Activated CD4-positive, alpha-beta T cell treated with anti-CD3 and anti-CD28 coated beads, Interleukin-2, amount 50 U/mL, for 24 hours (primary cell): Measurements from ENCODE around the gene SORCS2.

ENCODE experiments used
- DNase-seq, 2 donors: peaks; one replicate each; pipeline ENCODE4 v3.0.0-alpha.2; 2020; ENCODE audit warnings: low read depth in 1 of 2, low spot score in 1 of 2

Gene SORCS2

GRCh38 chr4:7348946-7349900 is 156.9 kb downstream of the SORCS2 start:
- no peak for DNase-seq

GRCh38 chr4:7350396-7350795 is 158.1 kb downstream of the SORCS2 start:
- no peak for DNase-seq

GRCh38 chr4:7351014-7351413 is 158.7 kb downstream of the SORCS2 start:
- DNase-seq = no peak

- DNase-seq = no peak
Measured at GRCh38 chr4:7352486-7352885, 160.1 kb downstream of the SORCS2 start.

GRCh38 chr4:7353046-7353790 is 160.9 kb downstream of the SORCS2 start:
- no peak for DNase-seq

GRCh38 chr4:7353846-7354610 is 161.7 kb downstream of the SORCS2 start:
- no peak for DNase-seq

- DNase-seq = no peak
Measured at GRCh38 chr4:7354927-7355326, 162.6 kb downstream of the SORCS2 start.

- DNase-seq = no peak
Measured at GRCh38 chr4:7355795-7356194, 163.5 kb downstream of the SORCS2 start.

GRCh38 chr4:7356667-7357310 is 164.5 kb downstream of the SORCS2 start:
- no peak for DNase-seq

- DNase-seq = no peak
Measured at GRCh38 chr4:7357323-7357722, 165.0 kb downstream of the SORCS2 start.

GRCh38 chr4:7358100-7358735 is 165.9 kb downstream of the SORCS2 start:
- no peak for DNase-seq

- DNase-seq = no peak
Measured at GRCh38 chr4:7359400-7360062, 167.2 kb downstream of the SORCS2 start.

GRCh38 chr4:7360806-7361205 is 168.5 kb downstream of the SORCS2 start:
- no peak for DNase-seq

GRCh38 chr4:7361280-7361895 is 169.1 kb downstream of the SORCS2 start:
- no peak for DNase-seq

GRCh38 chr4:7362341-7362740 is 170.0 kb downstream of the SORCS2 start:
- no peak for DNase-seq

- no peak for DNase-seq
Measured at GRCh38 chr4:7362862-7363430, 170.6 kb downstream of the SORCS2 start.

GRCh38 chr4:7364979-7365378 is 172.6 kb downstream of the SORCS2 start:
- no peak for DNase-seq

GRCh38 chr4:7365462-7366179 is 173.3 kb downstream of the SORCS2 start:
- no peak for DNase-seq
